Cardiac septum (tissue), 1 donor: ENCODE data around the gene SPTBN5. TPM values are rescaled to one million over a fixed set of nuclear protein-coding genes. Genes with fewer than 3 reads are reported as not detected.
"Not testable (repeated sequence)": the region's sequence is repeated elsewhere in the genome, so short reads cannot be mapped to it uniquely, and the experiment has no call there.

Source experiments
- DNase-seq: peaks from one replicate; pipeline ENCODE4 v3.0.0-alpha.2; 2020; ENCODE audit warnings: low spot score
- intact Hi-C: fragments of 100-400 bp; cut with DNase I; formaldehyde crosslinking; loops from one replicate; pipeline ENCODE4 v1.14.0; 2022
- total RNA-seq: library from RNA; stranded (reverse); fragmentation: NEBNext Ultra II Directional; extraction: Animal tissue kit (Norgen Biotek cat#: 25700); gene quantifications from one replicate; pipeline ENCODE4 v1.2.1, GENCODE V29; 2021
- donor health status: DM: no; HTN: no; CAD: no.

The SPTBN5 gene
- total RNA-seq, 1 donor from 2014 or later: 2.4 TPM

DNA sequence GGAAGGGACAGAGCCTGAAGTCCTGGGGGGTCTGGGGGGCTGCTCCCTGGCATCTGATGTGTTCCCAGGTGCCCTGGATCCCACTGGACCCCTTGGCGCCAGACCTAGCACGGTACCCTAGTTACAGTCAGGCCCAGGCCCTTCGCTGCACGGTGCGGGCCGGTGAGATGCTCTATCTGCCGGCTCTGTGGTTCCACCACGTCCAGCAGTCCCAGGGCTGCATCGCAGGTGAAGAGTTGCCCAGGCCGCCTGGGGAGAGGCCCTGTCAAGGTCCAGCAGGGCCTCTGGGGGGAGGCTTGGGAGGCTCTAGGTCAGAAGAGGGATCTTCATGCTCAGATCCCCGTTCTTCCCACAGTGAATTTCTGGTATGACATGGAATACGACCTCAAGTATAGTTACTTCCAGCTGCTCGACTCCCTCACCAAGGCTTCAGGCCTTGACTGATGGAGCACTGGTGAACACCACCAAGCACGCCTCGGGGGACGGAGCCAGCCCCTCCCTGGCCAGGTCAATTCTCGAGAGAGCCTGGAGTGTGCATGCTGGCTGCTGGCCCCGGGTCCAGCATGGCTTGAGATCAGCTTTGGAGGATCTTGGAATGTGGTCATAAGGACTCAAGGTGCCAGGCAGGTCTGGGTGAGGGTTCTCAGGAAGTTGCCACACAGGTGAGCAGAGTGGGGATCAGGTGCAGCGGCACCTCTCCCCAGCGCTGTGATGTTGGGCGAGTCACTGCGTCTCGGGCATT, 57.0 kb downstream of the SPTBN5 start:
- DNase-seq: no peak
- intact Hi-C loops: no loop called here

DNA sequence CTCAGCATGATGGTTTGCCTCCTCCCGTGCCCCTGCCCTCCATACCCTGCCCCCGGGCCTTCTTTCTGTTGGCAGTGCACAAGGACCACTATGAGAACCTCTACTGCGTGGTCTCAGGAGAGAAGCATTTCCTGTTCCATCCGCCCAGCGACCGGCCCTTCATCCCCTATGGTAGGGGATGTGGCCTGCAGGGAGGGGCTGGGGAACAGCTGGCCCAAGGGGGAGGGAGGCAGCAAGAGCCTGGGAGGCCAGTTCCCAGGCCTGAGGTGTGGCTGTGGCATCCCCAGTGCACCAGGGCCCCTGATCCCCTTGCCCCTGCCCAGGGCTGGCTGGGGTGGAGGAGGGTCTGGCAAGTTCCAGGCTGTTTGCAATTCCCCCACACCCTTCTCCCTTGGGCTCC, 57.8 kb downstream of the SPTBN5 start:
- DNase-seq: no peak
- intact Hi-C loops: no loop called here

DNA sequence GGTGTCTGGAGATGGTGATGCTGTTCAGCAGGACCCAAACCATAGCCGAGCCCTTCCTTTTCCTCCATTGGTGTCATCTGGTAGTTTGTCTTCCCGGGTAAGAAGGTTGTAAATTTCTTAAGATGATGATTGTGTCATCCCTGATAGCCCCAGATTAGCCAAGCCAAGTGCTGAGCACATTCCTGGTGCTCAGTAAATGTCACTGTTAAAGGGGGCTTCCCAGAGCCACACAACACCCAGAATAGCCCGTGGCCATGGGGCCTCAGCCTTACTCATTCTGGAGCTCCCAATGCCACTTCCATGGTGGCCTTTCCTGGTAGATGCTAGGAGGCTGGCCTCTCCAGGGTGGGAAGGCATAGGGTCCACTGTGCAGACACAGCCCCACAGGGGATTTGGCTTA, 59.8 kb downstream of the SPTBN5 start:
- no peak for DNase-seq
- intact Hi-C loops: loop anchor here (5.0 kb wide), 1 partner anchor 148 kb away; no protein-coding TSS in a partner anchor

DNA sequence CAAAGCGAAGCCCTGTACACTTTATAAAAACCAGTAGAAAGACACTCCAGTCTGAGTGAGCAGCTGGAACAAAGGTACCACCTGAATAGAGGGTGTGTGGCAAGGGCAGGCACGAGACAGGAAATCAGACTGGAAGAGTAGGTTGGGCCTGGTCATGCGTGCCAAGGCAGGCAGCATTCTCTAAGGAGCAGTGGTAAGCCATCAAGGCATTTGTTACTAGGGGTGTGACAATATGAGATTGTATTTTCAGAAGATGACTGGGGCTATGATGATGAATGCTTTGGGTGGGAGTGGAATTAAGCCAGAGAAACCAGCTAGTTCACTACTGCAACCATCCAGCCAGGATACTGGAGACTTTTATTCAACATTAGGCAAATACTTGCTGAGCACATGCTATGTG, 61.0 kb downstream of the SPTBN5 start:
- no peak for DNase-seq
- intact Hi-C loops: loop anchor here (5.0 kb wide), 1 partner anchor 149 kb away; no protein-coding TSS in a partner anchor

DNA sequence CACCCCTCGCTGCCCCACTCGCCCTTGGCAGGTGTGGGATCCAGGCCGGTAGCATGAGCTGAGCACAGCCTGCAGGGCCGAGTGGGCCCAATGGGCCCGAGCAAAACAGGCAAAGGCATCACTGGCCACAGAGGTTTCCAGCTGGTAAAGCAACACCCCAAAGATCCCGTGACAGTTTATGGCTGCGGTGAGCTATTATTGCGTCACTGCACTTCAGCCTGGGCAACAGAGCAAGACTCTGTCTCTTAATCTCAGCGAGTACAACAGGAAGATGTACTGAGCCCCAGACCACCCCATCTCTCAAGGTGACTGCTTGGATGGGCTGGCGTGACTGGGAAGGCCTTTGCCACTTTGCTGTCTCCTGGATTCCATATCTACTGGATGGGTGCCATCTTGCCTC, 61.6 kb downstream of the SPTBN5 start:
- intact Hi-C loops: loop anchor here (5.0 kb wide), 1 partner anchor 150 kb away; no protein-coding TSS in a partner anchor
- no peak for DNase-seq

DNA sequence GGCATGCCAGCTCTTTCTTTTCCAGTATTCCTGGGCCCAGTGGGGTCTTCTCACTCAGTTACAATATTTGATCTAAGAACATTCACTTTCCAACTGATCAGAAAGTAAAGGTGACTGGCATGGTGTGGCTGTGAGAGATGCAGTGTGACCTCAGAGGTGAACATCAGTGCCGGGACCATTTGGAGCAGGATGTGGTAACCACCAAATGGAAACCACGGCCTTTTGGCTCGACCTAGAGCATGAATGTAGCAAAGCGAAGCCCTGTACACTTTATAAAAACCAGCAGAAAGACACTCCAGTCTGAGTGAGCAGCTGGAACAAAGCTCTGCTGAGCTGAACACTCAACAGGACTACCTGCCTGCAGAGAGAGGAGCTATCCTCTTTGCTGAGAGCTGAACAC, 62.6 kb downstream of the SPTBN5 start:
- DNase-seq: not testable (repeated sequence)
- intact Hi-C loops: loop anchor here (5.0 kb wide), 1 partner anchor 151 kb away; no protein-coding TSS in a partner anchor

DNA sequence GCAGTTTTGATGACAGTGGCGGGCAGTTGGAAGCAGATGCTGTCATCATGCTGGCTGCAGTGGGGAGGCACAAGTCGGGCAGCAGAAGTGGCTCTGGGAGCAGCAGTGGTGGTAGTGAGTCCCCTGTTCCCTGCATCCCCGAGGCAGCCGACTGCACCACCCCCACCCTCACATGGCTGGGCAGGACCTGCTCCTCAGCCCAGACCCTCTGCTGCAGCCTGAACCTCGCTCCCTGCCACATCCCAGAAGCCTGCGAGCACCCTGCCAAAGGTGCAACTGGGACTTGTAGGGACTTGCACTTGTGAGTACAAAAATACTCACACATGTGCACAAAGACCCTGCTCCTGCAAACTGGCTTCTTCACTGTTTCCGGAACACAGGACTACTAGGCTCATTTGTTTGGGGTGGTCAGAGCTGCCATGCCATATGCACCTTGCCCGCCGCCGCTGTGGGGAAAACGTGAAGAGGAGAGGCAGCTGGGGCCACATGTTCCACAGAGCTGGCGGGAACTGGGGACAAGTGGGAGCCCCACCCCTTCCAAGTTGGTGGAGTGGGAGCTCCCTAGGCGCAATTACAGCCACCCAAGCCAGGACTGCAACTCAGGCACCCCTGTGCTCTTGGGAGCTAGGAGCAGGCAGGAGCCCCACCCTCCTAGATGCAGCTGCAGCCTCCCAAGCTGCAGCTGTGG, 63.8 kb downstream of the SPTBN5 start:
- intact Hi-C loops: loop anchor here (5.0 kb wide), 3 partner anchors 62 to 227 kb away; partner anchors contain the start of gene SPTBN5

DNA sequence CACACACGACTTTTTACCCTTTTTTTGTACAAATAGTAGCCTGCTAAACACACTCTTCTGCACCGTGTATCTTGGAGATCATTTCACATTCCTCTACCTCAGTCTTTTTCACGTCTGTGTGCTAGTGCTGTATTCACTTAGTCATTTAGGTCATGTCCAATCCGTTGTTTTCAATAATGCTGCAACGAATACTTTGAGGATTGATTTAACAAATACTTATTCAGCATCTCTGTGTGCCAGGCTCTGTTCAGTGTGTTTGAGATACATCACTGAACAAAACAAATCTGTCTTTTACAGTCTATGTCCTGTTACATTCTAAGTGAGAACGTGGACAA, 65.1 kb downstream of the SPTBN5 start:
- no peak for DNase-seq
- intact Hi-C loops: loop anchor here (5.0 kb wide), 2 partner anchors 64 to 229 kb away; partner anchors contain the start of gene SPTBN5

More for the DNA sequence above, 63.8 kb downstream of the SPTBN5 start:
- DNase-seq: no peak

DNA sequence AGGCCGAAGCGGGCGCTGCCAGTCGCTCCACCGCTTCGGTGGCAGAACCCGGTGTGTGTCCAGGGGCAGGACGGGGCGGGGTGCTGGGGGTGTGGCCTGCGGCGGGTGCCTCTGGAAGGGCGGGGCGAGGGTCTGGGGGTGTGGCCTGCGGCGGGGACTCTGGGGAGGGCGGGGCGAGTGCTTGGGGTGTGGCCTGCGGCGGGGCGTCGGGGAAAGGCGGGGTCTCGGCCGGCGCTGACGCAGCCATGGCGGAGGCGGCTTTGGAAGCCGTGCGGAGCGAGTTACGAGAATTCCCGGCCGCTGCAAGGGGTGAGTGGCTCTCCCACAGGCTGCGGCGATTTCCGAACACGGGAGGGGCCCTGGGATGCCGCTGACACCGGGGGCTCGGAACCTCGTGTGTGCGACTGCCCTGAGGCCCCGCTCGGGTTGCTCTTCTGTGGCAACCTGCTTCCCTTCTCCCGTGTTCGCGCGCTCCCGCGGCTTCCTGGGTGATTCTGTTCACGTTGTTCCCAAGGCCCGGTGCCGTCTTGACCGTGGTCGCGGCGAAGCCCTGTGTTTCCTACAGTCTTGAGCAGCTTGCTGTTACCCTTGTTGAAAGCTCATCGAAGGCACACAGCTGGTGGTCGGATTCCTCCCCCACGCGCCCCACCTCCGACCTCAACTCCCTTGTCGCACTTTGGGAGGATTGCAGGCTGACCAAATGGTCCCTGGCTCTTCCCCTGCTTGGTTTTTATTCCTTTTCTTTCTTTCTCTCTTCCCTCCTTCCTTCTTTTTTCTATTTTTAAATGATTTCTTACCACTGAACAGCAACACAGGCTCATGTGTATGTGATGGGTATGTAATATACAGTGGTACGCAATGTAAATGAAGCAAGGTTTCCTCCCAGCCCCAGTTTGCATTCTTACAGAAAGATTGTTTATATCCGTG, 65.7 kb downstream of the SPTBN5 start, which contains the start of gene JMJD7:
Gene JMJD7, plus strand, starts transcription at position 213 of the 927 bp plus-strand sequence. Its CDS starts 33 bp downstream, at position 246.
- intact Hi-C loops: loop anchor here (5.0 kb wide), 2 partner anchors 64 to 229 kb away; partner anchors contain the start of gene SPTBN5

DNA sequence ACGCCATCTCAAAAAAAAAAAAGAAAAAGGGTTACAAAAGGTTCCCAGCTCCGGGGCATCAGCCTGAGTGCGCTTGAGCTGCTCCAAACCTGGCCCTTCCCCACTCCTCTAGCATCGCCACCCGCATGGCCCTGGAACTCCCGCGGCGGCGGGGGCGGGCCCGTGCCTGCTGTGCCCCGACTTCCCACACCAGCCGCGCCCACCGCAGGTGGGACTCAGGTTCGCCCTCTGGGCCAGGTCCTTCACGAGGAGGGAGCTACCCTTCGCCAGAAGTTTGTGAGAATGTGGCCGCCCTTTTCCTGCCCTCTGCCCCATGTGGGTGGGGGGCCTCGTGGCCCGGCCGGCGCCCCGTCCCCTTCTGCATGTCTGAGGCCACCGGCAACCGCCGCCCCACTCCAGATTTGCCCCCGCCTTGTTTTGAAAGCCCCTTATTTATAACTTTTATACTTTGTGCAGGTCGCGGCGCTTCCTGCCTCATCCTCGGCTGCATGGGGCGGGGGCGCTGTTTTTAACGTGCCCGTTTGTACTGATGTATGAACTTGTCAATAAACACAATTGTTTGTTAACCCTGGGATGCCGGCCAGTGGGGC, 66.5 kb downstream of the SPTBN5 start:
- no peak for DNase-seq
- intact Hi-C loops: loop anchor here (5.0 kb wide), 2 partner anchors 65 to 230 kb away; partner anchors contain the start of gene SPTBN5

More for the DNA sequence above, 65.7 kb downstream of the SPTBN5 start, which contains the start of gene JMJD7:
- DNase-seq: peak; percentile 99

DNA sequence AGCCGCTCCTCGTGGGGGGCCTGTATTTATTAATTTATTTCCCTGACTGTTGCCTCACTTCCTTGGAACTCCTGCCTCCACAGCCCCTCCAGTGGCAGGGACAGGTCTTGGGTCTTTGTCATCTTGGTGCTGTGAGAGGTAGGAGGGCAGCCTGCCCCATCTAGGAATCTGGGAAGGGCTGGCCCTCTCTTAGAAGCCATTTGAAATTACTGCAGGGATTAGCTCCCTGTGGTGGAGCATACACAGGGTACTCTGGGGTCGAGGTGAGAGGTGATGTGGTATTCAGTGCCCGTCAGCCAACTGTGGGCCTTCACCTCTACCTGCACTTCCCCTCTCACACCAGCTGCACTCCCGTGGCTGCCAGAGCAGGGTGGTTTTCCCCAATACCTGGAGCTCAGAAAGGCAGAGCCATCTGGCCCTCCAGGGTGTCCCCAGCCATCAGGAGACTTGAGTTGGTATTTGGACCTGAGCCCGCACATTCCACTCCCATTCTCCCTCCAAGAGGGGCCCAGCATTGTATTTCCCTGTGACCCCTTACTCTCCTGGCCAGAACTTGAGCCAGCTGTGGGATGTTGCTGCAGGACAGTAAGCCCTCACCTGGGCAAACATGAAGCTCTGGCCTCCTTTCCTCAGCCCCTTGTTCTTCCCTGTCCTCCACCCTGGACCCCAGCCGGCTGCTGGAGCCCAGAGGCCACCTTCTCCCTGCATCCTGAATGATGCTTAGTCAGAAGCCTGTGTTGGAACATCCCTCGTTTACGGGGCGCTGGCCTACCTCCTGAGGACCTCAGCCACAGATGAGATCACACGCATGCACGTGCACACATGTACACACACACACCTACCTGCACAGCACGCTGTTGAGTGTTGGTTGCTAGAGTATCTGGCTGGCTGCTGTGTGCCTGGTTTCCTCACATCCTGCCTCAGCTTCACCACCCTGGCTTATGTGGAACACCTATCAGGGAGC, 68.0 kb downstream of the SPTBN5 start:
- intact Hi-C loops: loop anchor here (5.0 kb wide), 2 partner anchors 66 to 231 kb away; partner anchors contain the start of gene SPTBN5

DNA sequence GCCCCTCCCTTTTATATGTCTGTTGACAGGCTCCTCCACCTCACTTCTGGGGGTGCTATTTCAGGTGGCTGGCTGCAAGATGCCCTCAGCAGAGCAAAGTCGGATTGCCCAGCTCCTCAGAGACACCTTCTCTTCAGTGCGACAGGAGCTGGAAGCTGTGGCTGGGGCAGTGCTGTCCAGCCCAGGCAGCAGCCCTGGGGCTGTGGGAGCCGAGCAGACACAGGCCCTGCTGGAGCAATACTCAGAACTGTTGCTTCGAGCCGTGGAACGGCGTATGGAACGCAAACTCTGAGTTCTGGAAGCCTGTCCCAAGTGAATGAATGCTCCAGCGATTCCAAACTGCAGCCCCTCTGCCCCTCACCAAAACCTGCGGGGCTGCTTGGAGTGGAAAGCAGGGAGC, 68.7 kb downstream of the SPTBN5 start:
- intact Hi-C loops: loop anchor here (5.0 kb wide), 2 partner anchors 67 to 232 kb away; partner anchors contain the start of gene SPTBN5
- no peak for DNase-seq

More for the DNA sequence above, 68.0 kb downstream of the SPTBN5 start:
- DNase-seq: no peak

DNA sequence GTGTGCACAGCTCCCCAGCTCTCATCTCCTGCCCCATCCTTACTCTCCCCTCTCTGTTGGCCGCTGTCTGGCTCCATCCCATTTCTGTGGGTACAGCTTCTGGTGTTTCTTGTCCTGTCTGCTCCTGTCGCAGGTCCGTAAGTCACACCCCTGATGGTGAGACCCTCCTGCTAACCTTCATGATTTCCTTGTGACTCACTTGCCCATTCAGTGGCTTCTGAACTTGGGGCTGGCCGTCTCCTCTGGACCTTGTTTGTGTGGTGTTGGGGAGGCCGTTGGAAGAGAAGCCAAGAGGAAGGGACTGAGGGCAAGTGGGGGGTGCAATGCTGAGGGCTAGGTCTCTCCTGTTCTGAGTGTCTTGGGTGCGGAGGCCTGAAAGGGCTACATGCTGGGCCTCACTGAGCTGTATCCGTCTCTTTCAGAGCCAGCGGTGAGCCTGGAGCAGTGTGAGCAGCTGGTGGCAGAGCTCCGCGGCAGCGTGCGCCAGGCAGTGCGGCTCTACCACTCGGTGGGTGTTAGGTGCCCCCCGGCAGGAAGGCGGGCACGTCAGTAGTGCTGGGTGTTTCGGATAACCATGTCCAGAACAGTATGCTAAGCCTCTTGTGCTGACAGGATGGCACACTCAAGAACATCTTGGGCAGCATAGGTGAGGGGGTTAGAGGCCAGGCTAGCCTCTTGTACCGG, 69.6 kb downstream of the SPTBN5 start:
- intact Hi-C loops: no loop called here
- DNase-seq: no peak

DNA sequence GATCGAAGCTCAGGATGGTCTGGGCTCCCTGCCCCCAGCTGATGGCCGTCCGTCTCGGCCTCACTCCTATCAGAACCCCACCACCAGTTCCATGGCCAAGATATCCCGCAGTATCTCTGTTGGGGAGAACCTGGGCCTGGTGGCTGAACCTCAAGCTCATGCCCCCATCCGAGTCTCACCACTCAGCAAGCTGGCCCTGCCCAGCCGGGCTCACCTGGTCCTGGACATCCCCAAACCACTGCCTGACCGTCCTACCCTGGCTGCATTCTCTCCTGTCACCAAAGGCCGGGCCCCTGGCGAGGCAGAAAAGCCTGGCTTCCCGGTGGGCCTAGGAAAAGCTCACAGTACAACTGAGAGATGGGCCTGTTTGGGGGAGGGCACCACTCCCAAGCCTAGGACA, 70.4 kb downstream of the SPTBN5 start:
- no peak for DNase-seq
- intact Hi-C loops: no loop called here

DNA sequence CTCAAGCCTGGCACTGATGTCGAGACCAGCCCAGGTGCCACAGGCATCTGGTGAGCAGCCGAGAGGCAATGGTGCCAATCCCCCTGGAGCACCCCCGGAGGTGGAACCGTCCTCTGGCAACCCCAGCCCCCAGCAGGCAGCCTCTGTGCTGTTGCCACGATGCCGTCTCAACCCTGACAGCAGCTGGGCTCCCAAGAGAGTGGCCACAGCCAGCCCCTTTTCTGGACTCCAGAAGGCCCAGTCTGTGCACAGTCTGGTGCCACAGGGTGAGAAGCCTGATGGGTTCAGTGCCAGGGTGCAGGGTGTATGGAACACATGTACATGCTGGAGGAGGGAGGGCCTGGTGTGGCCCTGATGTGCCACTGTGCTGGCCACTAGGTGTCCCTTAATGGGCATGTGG, 70.9 kb downstream of the SPTBN5 start:
- DNase-seq: no peak
- intact Hi-C loops: no loop called here

DNA sequence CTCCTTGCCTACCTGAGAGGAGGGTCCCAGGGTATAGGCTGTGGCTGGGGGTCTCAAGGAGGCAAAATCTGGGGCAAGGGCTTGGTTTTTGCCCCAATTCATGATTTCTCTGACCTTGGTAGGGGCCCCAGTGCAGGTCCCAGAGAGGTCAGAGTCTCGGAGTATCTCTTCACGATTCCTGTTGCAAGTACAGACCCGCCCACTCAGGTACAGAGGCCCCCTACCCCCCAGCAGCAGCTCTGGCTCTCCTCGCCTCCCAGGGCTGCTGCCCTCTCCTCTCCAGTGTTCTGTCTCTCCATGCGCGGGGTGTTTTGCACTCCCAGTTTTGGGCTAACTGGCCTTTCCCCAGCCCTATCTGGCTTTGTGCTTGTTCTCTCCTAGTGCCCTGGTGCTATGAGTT, 71.4 kb downstream of the SPTBN5 start:
- no peak for DNase-seq

DNA sequence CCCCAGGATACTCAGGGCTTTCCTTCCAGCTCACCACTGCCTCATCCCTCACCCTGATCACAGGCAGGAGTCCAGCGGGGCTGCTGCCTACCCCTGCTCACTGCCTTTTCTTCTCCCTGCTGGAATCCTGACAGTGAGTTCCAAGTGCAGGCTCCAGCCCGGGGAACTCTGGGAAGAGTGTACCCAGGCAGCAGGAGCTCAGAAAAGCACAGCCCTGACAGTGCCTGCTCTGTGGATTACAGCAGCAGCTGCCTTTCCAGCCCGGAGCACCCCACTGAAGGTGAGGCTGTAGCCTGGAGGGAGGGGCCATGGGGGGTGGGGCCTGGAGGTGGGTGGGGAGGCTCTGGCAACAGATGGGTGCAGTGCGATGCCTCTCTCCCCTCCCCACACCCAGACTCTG, 72.0 kb downstream of the SPTBN5 start:
- no peak for DNase-seq
- intact Hi-C loops: no loop called here

More for the DNA sequence above, 71.4 kb downstream of the SPTBN5 start:
- intact Hi-C loops: no loop called here
